GM12878 (cell line): ENCODE measurements around the gene RAB37. TPM values are rescaled to one million over a fixed set of nuclear protein-coding genes. Genes with fewer than 3 reads are reported as not detected.

Source experiments
- ATAC-seq: fragments of 200-7000 bp; cut with Tn5 transposase; 3 replicates; pipeline ENCODE4 v1.9.1; 2020; ENCODE audit warnings: mild to moderate bottlenecking, moderate library complexity
- BruUV-seq: library from RNA; stranded (reverse); fragments of 400-500 nt; replicated peaks from 2 replicates; lab custom pipeline; 2021; lab: Mats Ljungman, UMichigan
- CTCF ChIA-PET: fragments of 300-600 bp; sonication (Branson Sonifier 250); formaldehyde crosslinking; extraction: SDS; loops from one replicate; lab custom pipeline; 2021; ENCODE audit warnings: inconsistent platforms; lab: Yijun Ruan, JAX
- POLR2A ChIA-PET: fragments of 350-600 bp; formaldehyde crosslinking; extraction: SDS; loops from one replicate; lab custom pipeline; 2021; ENCODE audit warnings: inconsistent platforms; lab: Charles Lee
- RAD21 ChIA-PET: fragments of 300-600 bp; sonication (Branson Sonifier 250); formaldehyde crosslinking; loops from one replicate; lab custom pipeline; 2023; ENCODE audit warnings: antibody characterized with exemption; ENCODE audit not compliant: unreplicated experiment; lab: Charles Lee
- SMC1A ChIA-PET: fragments of 300-600 bp; sonication (Branson Sonifier 250); formaldehyde crosslinking; loops from one replicate; lab custom pipeline; 2023; ENCODE audit not compliant: unreplicated experiment, uncharacterized antibody; lab: Charles Lee
- DNase-seq: peaks from one replicate; pipeline ENCODE4 v3.0.0-alpha.2; 2011; ENCODE audit warnings: low read depth, low spot score
- FAIRE-seq: peaks from 3 replicates; lab custom pipeline; 2011; peaks lifted over from hg19 to GRCh38; lab: Jason Lieb, UNC
- H2AFZ ChIP-seq: 2 replicates; pipeline ENCODE4 v1.6.0; 2011; ENCODE audit warnings: low read depth, low read length, control low read depth; ENCODE audit not compliant: control insufficient read depth
- H3K27ac ChIP-seq: 2 replicates; pipeline ENCODE4 v1.5.1; 2011; ENCODE audit warnings: control low read depth; ENCODE audit not compliant: control insufficient read depth, insufficient read depth
- H3K27me3 ChIP-seq, 2 experiments: replicated peaks in 1 of 2; 2 replicates each; pipeline versions ENCODE4 v1.6.0 to v1.6.1; 2011; ENCODE audit warnings: low read length in 1 of 2; ENCODE audit not compliant: control insufficient read depth in 2 of 2, insufficient read depth in 2 of 2
- H3K36me3 ChIP-seq, 2 experiments: 2 replicates each; pipeline ENCODE4 v1.5.1; 2011; ENCODE audit warnings: low read length in 1 of 2; ENCODE audit not compliant: control insufficient read depth in 2 of 2, insufficient read depth in 2 of 2
- H3K4me1 ChIP-seq: 2 replicates; pipeline ENCODE4 v1.6.1; 2011; ENCODE audit warnings: mild to moderate bottlenecking, low read length, moderate library complexity, mixed read lengths; ENCODE audit not compliant: control insufficient read depth, insufficient read depth
- H3K4me2 ChIP-seq: 2 replicates; pipeline ENCODE4 v1.6.0; 2011; ENCODE audit warnings: control low read depth; ENCODE audit not compliant: control insufficient read depth, insufficient read depth
- H3K4me3 ChIP-seq: fragments of 200-600 bp; sonication (generic); 2 replicates; pipeline ENCODE4 v1.5.1; 2016
- H3K79me2 ChIP-seq: 2 replicates; pipeline ENCODE4 v1.6.0; 2011; ENCODE audit warnings: low read length; ENCODE audit not compliant: control insufficient read depth, insufficient read depth
- H3K9ac ChIP-seq: 2 replicates; pipeline ENCODE4 v1.8.0; 2011; ENCODE audit warnings: low read length, control low read depth, mixed read lengths; ENCODE audit not compliant: control insufficient read depth, insufficient read depth
- H3K9me3 ChIP-seq: replicated peaks from 3 replicates; pipeline ENCODE4 v1.5.1; 2011; ENCODE audit warnings: mild to moderate bottlenecking, low read length; ENCODE audit not compliant: control insufficient read depth, insufficient read depth
- H4K20me1 ChIP-seq: 2 replicates; pipeline ENCODE4 v1.6.0; 2011; ENCODE audit not compliant: control insufficient read depth, insufficient read depth
- EZH2 ChIP-seq: IDR thresholded peaks from 2 replicates; pipeline ENCODE4 v1.6.1; 2012; ENCODE audit warnings: low read depth, mild to moderate bottlenecking, control low read depth, inconsistent platforms, low read length, borderline replicate concordance; ENCODE audit not compliant: control insufficient read depth
- MEF2B ChIP-seq: fragments of 450-650 bp; IDR thresholded peaks from 2 replicates; pipeline ENCODE4 v1.6.1; 2018; ENCODE audit warnings: mild to moderate bottlenecking, moderate library complexity; ENCODE audit not compliant: partially characterized antibody, poor library complexity, severe bottlenecking
- SPI1 ChIP-seq: IDR thresholded peaks from 2 replicates; pipeline ENCODE4 v1.6.1; 2011; ENCODE audit warnings: low read depth, mild to moderate bottlenecking, low read length, moderate library complexity, borderline replicate concordance; ENCODE audit not compliant: insufficient read depth
- USF2 ChIP-seq: IDR thresholded peaks from 2 replicates; pipeline ENCODE4 v1.6.1; 2011; ENCODE audit warnings: low read depth, low read length, improper control_type of control experiment, borderline replicate concordance
- WGBS: methylation state at CpG from one replicate; pipeline ENCODE4 v1.1.6; 2016; ENCODE audit warnings: low lambda C conversion rate; ENCODE audit not compliant: insufficient replicate concordance, insufficient coverage; ENCODE audit errors: missing lambda C conversion rate; 5-methylcytosine and 5-hydroxymethylcytosine counted together
- in situ Hi-C: fragments of 300-500 bp; cut with MboI; formaldehyde crosslinking; loops from 9 replicates; pipeline ENCODE4 v1.14.3; 2018; ENCODE audit warnings: mixed read lengths
- intact Hi-C: fragments of 100-400 bp; cut with micrococcal nuclease; formaldehyde crosslinking; loops from one replicate; pipeline ENCODE4 v1.14.2; 2022; ENCODE audit not compliant: unreplicated experiment
- polyA plus RNA-seq, 11 experiments: library from polyadenylated mRNA; depleted of rRNA in 4 of 11; unstranded in 6 of 11; stranded (reverse) in 5 of 11; fragments of >200 nt; fragmentation: Nextera tagmentation in 4 of 11; fragmentation: Illumina TruSeq in 1 of 11; extraction: Ambion mirVana in 4 of 11; extraction: Trizol in 1 of 11; gene quantifications; 1 replicate in 1 of 11; 2 replicates in 10 of 11; pipeline versions ENCODE4 v1.2.1 to v1.2.3, GENCODE V29; 2011 to 2016; ENCODE audit warnings: inconsistent platforms in 2 of 11, missing spikeins in 2 of 11, low read depth in 1 of 11
- total RNA-seq, 4 experiments: library from RNA; depleted of rRNA in 3 of 4; stranded (reverse); fragments of >200 nt in 3 of 4; fragmentation: Illumina TruSeq in 1 of 4; extraction: Trizol in 1 of 4; gene quantifications; 2 replicates each; pipeline versions ENCODE4 v1.2.1 to v1.2.3, GENCODE V29; 2013 to 2021
- TF ChIP-seq, protein P1 (sequence below): fragments of 450-650 bp; formaldehyde crosslinking; IDR thresholded peaks from 2 replicates; pipeline ENCODE4 v1.5.0; 2022; ENCODE audit warnings: mild to moderate bottlenecking, missing genetic modification characterization

RAB37 gene
- total and polyA plus RNA-seq, 10 of the 15 experiments (the other 5 are each of a cell fraction or from before 2014, with no cell fraction given): 0.48 to 5.6 (median 1.7) TPM

DNA sequence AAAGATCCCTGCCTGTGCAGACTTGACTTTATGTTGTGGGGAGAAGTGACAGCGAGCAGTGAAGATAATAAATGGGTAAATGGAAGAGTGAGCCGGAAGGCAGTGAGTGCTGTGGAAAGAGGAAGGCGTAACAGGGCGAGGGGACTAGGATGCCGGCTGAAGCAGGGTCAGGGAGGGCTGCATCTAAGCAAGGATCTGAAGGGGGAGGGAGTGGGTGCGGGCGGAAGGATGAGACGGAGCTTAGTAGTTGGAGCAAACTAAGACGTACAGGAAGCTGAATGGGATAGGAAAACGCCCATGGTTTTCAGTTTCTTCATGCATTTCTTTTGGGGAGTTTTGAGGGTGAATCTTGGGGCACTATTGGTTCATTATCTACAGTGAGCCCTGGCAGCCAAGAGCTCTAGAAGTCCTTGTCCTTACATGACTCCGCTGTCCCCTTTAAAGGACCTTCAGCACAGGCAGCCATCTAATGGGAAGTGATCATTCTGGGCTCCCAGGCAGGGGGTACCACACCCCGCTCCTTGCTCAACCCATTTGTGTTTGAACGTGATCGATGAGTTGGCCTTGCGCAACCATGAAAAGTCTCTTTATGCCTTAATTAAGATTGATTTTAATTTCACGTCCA lies 49.5 kb downstream of the RAB37 start (continued):
- TF ChIP-seq MEF2B (no peak), USF2 (no peak), EZH2 (no peak)

- Histone ChIP-seq H4K20me1 (peaks cover 4% of the 10 kb centered on the region), H2AFZ (no peak overlapping the region), H3K4me1 (peaks cover 1% of the 10 kb centered on the region), H3K79me2 (no peaks in the 10 kb centered on the region), H3K4me2 (no peak overlapping the region), H3K27me3 (no peaks in the 10 kb centered on the region), H3K9ac (no peak overlapping the region), H3K27ac (no peak overlapping the region), H3K4me3 (no peak overlapping the region), H3K9me3 (no peaks in the 10 kb centered on the region), H3K36me3 (peaks cover 4 to 6% of the 10 kb centered on the region in 2 experiments; a peak in 3 of 4 replicates)
- ChIA-PET POLR2A (interaction anchor here (0.8 to 1.5 kb wide), 4 partner anchors 12 to 68 kb away, joined by 3 to 6 read pairs (median 4); no protein-coding TSS in a partner anchor), SMC1A (interaction anchor here (0.6 to 3.0 kb wide), 13 partner anchors 44 to 422 kb away, joined by 3 to 16 read pairs (median 4); partner anchors contain the start of gene RAB37), RAD21 (interaction anchor here (0.7 to 3.6 kb wide), 11 partner anchors 14 to 171 kb away, joined by 3 to 19 read pairs (median 5); partner anchors contain the start of gene NAT9), CTCF (interaction anchor here (0.6 to 5.4 kb wide), 35 partner anchors 9 to 319 kb away, joined by 3 to 90 read pairs (median 5); partner anchors contain the start of genes FDXR, MRPL58, NAT9 and RAB37)
- intact Hi-C loops (loop anchor here (1.0 to 5.0 kb wide), 2 partner anchors 75 to 167 kb away; no protein-coding TSS in a partner anchor), in situ Hi-C loops (loop anchor here (5.0 kb wide), 1 partner anchor 67 kb away; the partner anchor contains the start of gene GRIN2C)
- TF ChIP-seq, protein P1, sequence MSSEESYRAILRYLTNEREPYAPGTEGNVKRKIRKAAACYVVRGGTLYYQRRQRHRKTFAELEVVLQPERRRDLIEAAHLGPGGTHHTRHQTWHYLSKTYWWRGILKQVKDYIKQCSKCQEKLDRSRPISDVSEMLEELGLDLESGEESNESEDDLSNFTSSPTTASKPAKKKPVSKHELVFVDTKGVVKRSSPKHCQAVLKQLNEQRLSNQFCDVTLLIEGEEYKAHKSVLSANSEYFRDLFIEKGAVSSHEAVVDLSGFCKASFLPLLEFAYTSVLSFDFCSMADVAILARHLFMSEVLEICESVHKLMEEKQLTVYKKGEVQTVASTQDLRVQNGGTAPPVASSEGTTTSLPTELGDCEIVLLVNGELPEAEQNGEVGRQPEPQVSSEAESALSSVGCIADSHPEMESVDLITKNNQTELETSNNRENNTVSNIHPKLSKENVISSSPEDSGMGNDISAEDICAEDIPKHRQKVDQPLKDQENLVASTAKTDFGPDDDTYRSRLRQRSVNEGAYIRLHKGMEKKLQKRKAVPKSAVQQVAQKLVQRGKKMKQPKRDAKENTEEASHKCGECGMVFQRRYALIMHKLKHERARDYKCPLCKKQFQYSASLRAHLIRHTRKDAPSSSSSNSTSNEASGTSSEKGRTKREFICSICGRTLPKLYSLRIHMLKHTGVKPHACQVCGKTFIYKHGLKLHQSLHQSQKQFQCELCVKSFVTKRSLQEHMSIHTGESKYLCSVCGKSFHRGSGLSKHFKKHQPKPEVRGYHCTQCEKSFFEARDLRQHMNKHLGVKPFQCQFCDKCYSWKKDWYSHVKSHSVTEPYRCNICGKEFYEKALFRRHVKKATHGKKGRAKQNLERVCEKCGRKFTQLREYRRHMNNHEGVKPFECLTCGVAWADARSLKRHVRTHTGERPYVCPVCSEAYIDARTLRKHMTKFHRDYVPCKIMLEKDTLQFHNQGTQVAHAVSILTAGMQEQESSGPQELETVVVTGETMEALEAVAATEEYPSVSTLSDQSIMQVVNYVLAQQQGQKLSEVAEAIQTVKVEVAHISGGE: no peak
- TF ChIP-seq SPI1: peak; percentile 34; the same call in 1 of the 2 replicates
- no TSS peak for BruUV-seq
- no peak for DNase-seq
- no peak for ATAC-seq
- 69% methylated on average over 21 of the region's 21 CpGs for WGBS
- FAIRE-seq: no peak
These were observed 53.4 kb downstream of the RAB37 start for GRCh38 chr17:74790161-74791058.
